ENCODE measurements around the gene ALPK3. TPM values are rescaled to one million over a fixed set of nuclear protein-coding genes. Genes with fewer than 3 reads are reported as not detected.
A peak's percentile ranks its signal among the peaks of the same experiment; 100 is the strongest.

ALPK3 gene
- under 1 TPM; 0.05 to 0.60 (median 0.26) TPM for total RNA-seq (2021; fragmentation: NEBNext Ultra II Directional; extraction: Animal tissue kit (Norgen Biotek cat#: 25700))
- long read RNA-seq, result 0 reads

- H3K9me3 Mint-ChIP-seq, result no peaks in the 10 kb centered on the region
- H3K27me3 Mint-ChIP-seq (ENCODE audit: insufficient read depth), result peaks cover 7% of the 10 kb centered on the region
- H3K27ac Mint-ChIP-seq, result no peak within 1 kb of the TSS
- H3K4me1 Mint-ChIP-seq (ENCODE audit: low read depth), result peaks cover 14% of the 10 kb centered on the region
- 0 out of 2 replicates have a peak within 1 kb of the TSS, but pooled peaks have one; percentile 16 for H3K4me3 Mint-ChIP-seq
- TF ChIP-seq CTCF (IDR thresholded peaks at IDR 0.05), result no peak
- no peak for DNase-seq
- no peaks in the 10 kb centered on the region for H3K36me3 Mint-ChIP-seq (ENCODE audit: low read depth)
These were observed at the start of gene ALPK3 for GRCh38 chr15:84816694-84817465. Gene ALPK3, plus strand, starts transcription at chr15:84817356. Its CDS starts 97 bp downstream, at chr15:84817453.

DNA sequence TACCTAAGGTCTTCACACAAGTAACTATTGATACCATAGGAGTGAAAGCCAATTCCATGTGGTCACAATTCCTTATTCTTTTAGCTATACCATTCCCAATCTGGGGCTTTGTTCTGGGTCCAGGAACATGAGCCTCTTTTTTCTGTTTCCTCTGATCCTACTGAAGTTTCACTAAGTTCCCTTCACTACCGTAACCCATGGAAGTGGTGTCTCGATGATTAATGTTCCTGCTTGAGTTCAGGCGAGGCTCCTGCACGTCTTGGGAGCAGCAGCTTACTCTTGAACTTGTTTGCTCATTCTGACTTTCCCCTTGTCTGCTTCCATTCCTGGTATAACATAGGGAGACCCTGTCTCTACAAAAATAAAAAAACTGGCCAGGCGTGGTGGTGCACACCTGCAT lies 45.1 kb upstream of the ALPK3 start:
- Mint-ChIP-seq H3K9me3 (no peaks in the 10 kb centered on the region), H3K36me3 (ENCODE audit: low read depth) (peaks cover 16% of the 10 kb centered on the region), H3K4me3 (no peak overlapping the region), H3K27me3 (ENCODE audit: insufficient read depth) (no peaks in the 10 kb centered on the region; the same call in 1 of the 2 replicates), H3K4me1 (ENCODE audit: low read depth) (peaks cover 8% of the 10 kb centered on the region), H3K27ac (no peak overlapping the region)
- no peak for TF ChIP-seq CTCF (IDR thresholded peaks at IDR 0.05)
- no peak for DNase-seq

GRCh38 chr15:84772467-84772866 lies 44.7 kb upstream of the ALPK3 start:
- Mint-ChIP-seq H3K36me3 (ENCODE audit: low read depth) (peaks cover 16% of the 10 kb centered on the region), H3K4me3 (no peak overlapping the region), H3K27me3 (ENCODE audit: insufficient read depth) (no peaks in the 10 kb centered on the region; the same call in 1 of the 2 replicates), H3K9me3 (no peaks in the 10 kb centered on the region), H3K27ac (no peak overlapping the region), H3K4me1 (ENCODE audit: low read depth) (peaks cover 8% of the 10 kb centered on the region)
- DNase-seq, result no peak
- no peak for TF ChIP-seq CTCF (IDR thresholded peaks at IDR 0.05)

GRCh38 chr15:84773716-84774115 lies 43.4 kb upstream of the ALPK3 start:
- Mint-ChIP-seq H3K4me3 (no peak overlapping the region), H3K27me3 (ENCODE audit: insufficient read depth) (no peaks in the 10 kb centered on the region; the same call in 1 of the 2 replicates), H3K4me1 (ENCODE audit: low read depth) (peaks cover 8% of the 10 kb centered on the region), H3K9me3 (no peaks in the 10 kb centered on the region), H3K27ac (no peak overlapping the region), H3K36me3 (ENCODE audit: low read depth) (peaks cover 20% of the 10 kb centered on the region)
- TF ChIP-seq CTCF (IDR thresholded peaks at IDR 0.05), result no peak
- DNase-seq, result no peak

DNA sequence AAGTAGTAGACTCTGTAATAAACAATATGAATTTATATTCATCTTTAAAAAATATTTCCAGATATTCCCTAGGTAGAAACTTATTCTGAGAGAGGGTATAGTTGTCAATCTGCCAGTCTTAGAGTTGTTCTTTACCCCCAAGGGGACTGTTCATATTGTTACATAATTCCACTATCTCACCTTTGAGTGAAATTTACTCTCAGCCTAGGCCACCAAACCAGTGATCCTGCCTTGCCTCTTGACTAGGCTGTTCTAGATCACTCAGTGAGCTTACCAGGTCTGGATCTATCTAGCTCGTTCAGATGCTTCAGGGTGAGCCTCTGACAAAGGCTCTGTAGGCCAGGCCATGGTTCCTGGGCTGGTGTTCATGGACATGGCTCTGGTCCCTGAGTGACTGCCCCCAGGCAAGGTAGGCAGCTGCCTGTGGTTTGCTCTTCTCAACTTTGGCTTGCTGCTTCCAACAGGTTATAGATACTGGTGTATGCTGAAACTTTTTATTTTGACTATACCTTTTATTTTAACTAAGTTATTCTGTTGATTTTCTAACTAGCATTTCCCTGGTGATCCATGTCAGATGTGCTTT lies 41.2 kb upstream of the ALPK3 start:
- Mint-ChIP-seq H3K27ac (peak overlapping the region; percentile 55), H3K27me3 (ENCODE audit: insufficient read depth) (no peaks in the 10 kb centered on the region), H3K9me3 (no peaks in the 10 kb centered on the region), H3K36me3 (ENCODE audit: low read depth) (peaks cover 16% of the 10 kb centered on the region), H3K4me1 (ENCODE audit: low read depth) (peaks cover 8% of the 10 kb centered on the region), H3K4me3 (no peak overlapping the region)
- TF ChIP-seq CTCF (IDR thresholded peaks at IDR 0.05), result no peak
- no peak for DNase-seq

Data from HFFc6 (cell line).